Measurements from ENCODE around the gene PARP14.
"Not testable (repeated sequence)": the region's sequence is repeated elsewhere in the genome, so short reads cannot be mapped to it uniquely, and the experiment has no call there.

Gene PARP14

GRCh38 chr3:122676759-122677158 lies 3.9 kb upstream of the PARP14 start:
- DNase-seq (ENCODE audit: low read depth in 2 of 2) = no peak

- no peak for DNase-seq (ENCODE audit: low read depth in 2 of 2)
These were observed 3.4 kb upstream of the PARP14 start for GRCh38 chr3:122677216-122677615.

DNA sequence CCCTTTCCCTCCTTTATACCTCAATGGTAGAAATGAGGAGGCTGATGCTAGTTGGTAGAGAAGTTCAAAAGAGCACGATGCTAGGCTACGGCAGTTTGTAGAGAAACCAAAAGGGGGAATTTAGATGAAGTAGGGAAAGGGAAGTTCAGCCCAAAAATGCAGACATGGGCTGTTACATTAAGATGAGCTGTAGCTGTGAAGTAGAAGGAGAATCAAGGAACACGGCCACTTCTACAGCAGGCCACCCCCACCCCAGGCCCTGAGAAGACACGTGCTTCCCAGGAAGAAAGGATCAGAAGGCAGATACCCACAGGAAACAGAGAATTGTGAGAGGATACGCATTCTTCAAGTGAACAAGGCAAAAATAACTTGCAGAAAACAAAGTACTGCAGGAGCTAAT lies 2.1 kb upstream of the PARP14 start:
- no peak for DNase-seq (ENCODE audit: low read depth in 2 of 2)

GRCh38 chr3:122679085-122679881 lies 1.4 kb upstream of the PARP14 start:
- DNase-seq (ENCODE audit: low read depth in 2 of 2) = peak; percentile 55 to 68

GRCh38 chr3:122679882-122680474 lies 661 bp upstream of the PARP14 start:
- no peak for DNase-seq (ENCODE audit: low read depth in 2 of 2)

- no peak for DNase-seq (ENCODE audit: low read depth in 2 of 2)
These were observed 790 bp downstream of the PARP14 start for GRCh38 chr3:122681284-122681973.

- no peak for DNase-seq (ENCODE audit: low read depth in 2 of 2)
These were observed 1.4 kb downstream of the PARP14 start for GRCh38 chr3:122681974-122682409.

- DNase-seq (ENCODE audit: low read depth in 2 of 2) = not testable (repeated sequence)
These were observed 2.3 kb downstream of the PARP14 start for GRCh38 chr3:122682778-122683411.

DNA sequence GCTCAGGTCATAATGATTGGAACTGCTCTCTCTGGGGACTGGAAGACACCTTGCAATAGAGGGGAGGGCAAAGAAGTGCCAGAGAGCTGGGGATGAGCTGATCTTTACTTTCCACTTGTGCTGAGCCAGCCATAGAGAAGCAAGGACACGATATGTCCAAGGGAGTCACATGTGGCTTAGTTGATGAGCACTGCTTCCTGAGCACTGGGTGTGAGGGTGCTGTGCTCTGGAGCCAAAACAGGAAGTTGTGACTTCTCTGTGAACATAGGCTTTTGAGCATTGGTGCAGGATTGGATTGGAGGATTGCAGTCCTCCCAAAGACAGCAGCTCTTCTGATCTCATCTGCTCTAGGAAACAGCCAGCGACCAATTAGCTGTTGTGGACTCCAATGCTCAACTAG lies 6.7 kb downstream of the PARP14 start:
- no peak for DNase-seq (ENCODE audit: low read depth in 2 of 2)

GRCh38 chr3:122688996-122689395 lies 8.4 kb downstream of the PARP14 start:
- no peak for DNase-seq (ENCODE audit: low read depth in 2 of 2)

GRCh38 chr3:122689587-122689986 lies 8.9 kb downstream of the PARP14 start:
- DNase-seq (ENCODE audit: low read depth in 2 of 2) = no peak

DNA sequence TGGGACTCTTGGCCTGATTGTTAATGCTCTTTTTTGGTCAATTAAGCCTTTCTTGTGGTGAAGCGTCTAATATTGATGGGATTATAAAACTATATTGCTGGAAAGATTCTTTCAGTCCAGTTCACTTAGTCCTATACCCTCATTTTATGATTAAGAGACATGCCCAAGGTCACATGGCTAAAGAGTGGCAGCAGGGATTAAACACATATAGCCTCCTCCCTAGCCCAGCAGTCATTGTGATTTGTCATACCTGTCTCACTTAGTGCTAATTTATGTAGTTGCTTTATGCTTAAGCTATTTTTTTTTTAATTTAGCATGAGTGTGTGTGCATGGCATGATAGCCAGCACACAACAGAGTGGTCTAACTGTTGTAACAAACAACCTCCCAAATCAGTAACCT lies 9.5 kb downstream of the PARP14 start:
- no peak for DNase-seq (ENCODE audit: low read depth in 2 of 2)

DNA sequence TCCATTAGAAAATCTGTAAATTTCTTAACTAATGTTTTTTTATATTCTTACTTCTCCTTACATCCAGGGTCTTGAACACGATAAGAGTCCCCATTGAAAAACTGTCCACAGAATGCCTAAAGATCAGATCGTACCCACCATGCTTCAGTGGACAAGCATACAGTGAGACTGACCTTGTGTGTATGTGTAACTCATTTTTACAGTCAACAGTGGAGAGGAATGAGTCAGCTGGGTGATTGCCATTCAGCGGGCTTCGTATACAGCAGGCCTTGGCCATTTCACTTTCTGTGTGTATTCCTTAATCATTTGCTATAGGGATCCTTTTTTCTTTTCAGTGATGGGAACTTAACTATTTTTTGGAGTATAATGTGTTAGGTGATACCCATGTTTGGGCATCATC lies 10.6 kb downstream of the PARP14 start:
- no peak for DNase-seq (ENCODE audit: low read depth in 2 of 2)

- DNase-seq (ENCODE audit: low read depth in 2 of 2) = no peak
These were observed 12.0 kb downstream of the PARP14 start for GRCh38 chr3:122692674-122693073.

GRCh38 chr3:122694966-122695365 lies 14.3 kb downstream of the PARP14 start:
- DNase-seq (ENCODE audit: low read depth in 2 of 2) = no peak

DNA sequence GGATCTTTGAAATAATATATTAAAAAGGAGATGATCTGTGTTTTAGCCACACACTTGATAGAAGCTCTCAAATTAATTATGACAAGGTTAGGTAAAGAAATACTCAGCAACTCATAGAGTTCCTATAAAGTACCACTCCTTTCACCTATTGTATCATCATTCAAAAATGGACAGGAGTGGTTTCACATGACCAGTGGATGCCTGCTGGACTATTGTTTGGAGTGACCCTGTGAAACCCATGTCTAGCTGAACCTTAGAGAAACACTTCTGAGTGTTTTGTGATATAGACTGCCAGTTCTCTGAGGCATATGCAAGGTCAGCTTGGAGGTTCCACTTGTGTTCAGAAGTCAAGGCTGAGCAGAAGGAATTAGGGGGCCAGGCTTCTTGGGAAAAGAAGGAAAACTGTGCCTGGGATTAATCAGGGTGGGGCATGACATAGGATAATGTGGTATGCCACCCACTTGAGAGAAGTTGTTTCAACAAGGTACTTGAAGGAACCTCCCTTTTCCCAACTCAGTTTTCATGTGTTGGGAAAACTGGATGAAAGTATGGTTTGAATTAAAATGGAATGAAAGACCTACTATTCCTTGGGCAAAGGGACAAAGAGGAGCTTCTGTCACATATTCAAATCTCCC lies 15.4 kb downstream of the PARP14 start:
- DNase-seq (ENCODE audit: low read depth in 2 of 2) = no peak

DNA sequence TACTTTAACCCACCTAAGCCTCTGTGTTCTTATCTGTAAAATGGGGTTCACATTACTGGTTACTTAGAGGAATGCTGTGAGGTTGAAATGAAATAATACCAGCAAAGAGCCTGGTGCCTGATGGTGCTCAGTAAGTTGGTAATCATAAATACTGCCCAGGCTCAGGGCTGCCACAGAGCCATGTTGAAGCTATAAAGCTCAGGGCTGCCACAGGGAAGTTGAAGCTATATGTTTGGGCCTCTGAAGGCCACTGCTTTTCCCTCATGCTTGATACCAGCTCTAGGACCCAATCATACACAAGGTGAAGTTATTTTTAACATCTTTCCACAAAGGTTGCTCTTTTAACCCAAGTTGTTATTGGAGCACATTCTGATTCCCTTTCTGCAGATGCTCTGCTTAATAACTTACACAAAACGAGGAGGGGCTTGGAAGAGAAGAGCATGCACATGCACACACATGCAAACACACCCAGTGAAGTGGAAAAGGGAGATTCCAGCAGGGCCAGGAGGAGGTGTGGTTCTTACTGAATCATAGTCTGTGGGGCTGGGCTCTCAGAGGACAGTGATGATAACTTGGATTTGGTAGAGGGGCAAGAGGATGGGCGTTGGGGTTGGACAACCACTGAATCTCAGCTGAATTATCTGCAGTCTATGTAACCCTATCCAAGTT lies 17.4 kb downstream of the PARP14 start:
- DNase-seq (ENCODE audit: low read depth in 2 of 2) = no peak

DNA sequence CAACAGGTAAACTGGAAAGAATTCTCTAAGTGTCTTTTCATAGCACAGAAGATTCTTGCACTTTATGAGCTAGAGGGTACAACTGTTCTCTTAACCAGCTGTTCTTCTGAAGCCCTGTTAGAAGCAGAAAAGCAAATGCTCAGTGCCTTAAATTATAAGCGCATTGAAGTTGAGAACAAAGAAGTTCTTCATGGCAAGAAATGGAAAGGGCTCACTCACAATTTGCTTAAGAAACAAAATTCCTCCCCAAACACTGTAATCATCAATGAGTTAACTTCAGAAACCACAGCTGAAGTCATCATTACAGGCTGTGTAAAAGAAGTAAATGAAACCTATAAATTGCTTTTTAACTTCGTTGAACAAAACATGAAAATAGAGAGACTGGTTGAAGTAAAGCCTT lies 19.6 kb downstream of the PARP14 start:
- no peak for DNase-seq (ENCODE audit: low read depth in 2 of 2)

DNA sequence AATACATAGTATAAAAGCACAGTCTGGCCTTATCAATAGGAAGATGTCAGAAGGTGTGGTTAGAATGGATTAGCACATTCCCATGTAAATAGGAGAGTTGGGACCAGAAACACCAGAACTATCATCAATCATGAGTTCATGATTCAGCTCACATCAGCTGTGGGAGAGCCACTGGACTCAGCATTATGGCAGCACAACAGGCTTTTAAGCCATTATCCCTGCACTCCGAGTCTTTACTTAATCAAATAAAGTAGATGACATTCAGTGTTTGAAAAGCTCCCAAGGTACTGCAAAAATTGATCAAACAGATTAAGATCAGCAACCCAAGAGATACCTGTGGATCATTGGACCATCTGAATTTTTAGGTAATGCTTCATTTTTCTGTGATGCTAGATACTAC lies 24.7 kb downstream of the PARP14 start:
- no peak for DNase-seq (ENCODE audit: low read depth in 2 of 2)

DNA sequence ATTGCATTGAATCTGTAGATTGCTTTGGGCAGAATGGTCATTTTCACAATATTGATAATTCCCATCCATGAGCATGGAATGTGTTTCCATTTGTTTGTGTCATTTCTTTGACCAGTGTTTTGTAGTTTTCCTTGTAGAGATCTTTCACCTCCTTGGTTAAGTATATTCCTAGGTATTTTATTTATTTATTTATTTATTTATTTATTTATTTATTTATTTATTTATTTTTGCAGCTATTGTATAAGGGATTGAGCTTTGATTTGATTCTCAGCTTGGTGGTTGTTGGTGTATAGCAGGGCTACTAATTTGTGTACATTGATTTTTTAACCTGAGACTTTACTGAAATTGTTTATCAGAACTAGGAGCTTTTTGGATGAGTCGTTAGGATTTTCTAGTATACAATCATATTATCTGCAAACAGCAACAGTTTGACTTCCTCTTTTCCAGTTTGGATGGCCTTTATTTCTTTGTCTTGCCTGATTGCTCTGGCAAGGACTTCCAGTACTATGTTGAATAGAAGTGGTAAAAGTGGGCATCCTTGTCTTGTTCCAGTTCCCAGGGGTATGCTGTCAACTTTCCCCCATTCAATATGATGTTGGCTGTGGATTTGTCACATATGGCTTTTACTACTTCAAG lies 30.1 kb downstream of the PARP14 start:
- DNase-seq (ENCODE audit: low read depth in 2 of 2) = not testable (repeated sequence)

- DNase-seq (ENCODE audit: low read depth in 2 of 2) = no peak
These were observed 33.6 kb downstream of the PARP14 start for GRCh38 chr3:122714273-122714672.
